HepG2 (cell line): Measurements from ENCODE around the gene MORN1. TPM values are rescaled to one million over a fixed set of nuclear protein-coding genes. Genes with fewer than 3 reads are reported as not detected.

Experiments
- IRX3 ChIP-seq: sonication (generic); formaldehyde crosslinking; IDR thresholded peaks from 2 replicates; pipeline ENCODE4 v1.8.1; 2023; ENCODE audit warnings: mild to moderate bottlenecking, low read depth, missing genetic modification reagents, borderline replicate concordance
- ISL2 ChIP-seq: sonication (generic); formaldehyde crosslinking; IDR thresholded peaks from 2 replicates; pipeline ENCODE4 v1.5.0; 2020; ENCODE audit warnings: missing genetic modification reagents
- SMC3 ChIP-seq: IDR thresholded peaks from 2 replicates; pipeline ENCODE4 v1.6.1; 2011; ENCODE audit warnings: low read length, improper control_type of control experiment
- WIZ ChIP-seq: sonication (generic); formaldehyde crosslinking; IDR thresholded peaks from 2 replicates; pipeline ENCODE4 v1.5.1; 2020; ENCODE audit warnings: mild to moderate bottlenecking, missing genetic modification reagents
- ZNF234 ChIP-seq: sonication (generic); formaldehyde crosslinking; conservative IDR thresholded peaks from 2 replicates; pipeline ENCODE4 v1.5.1; 2020; ENCODE audit warnings: mild to moderate bottlenecking, missing genetic modification reagents
- ZNF318 ChIP-seq: sonication (generic); formaldehyde crosslinking; IDR thresholded peaks from 2 replicates; pipeline ENCODE4 v1.4.0; 2020; ENCODE audit warnings: mild to moderate bottlenecking, missing genetic modification reagents
- polyA plus RNA-seq, 8 experiments: library from polyadenylated mRNA; depleted of rRNA in 3 of 8; stranded (reverse) in 7 of 8; unstranded in 1 of 8; fragments of >200 nt; fragmentation: Illumina TruSeq in 4 of 8; extraction: Trizol in 4 of 8; gene quantifications; 2 replicates each; pipeline versions ENCODE4 v1.2.1 to v1.2.3, GENCODE V29; 2011 to 2016; ENCODE audit warnings: low read depth in 4 of 8, missing spikeins in 1 of 8, mixed read lengths in 1 of 8; ENCODE audit not compliant: insufficient read depth in 1 of 8
- total RNA-seq, 5 experiments: library from RNA; depleted of rRNA; stranded (reverse); fragments of >200 nt; fragmentation: Illumina TruSeq; extraction: Trizol; gene quantifications; 2 replicates each; pipeline ENCODE4 v1.2.3, GENCODE V29; 2016; ENCODE audit warnings: low read depth in 1 of 5

The MORN1 gene
- total and polyA plus RNA-seq, 2 of the 13 experiments (the other 11 are each of a cell fraction or from before 2014, with no cell fraction given), result 3.1 to 6.5 TPM

GRCh38 chr1:2395245-2395644, 3.9 kb upstream of the MORN1 start (continued):
- TF ChIP-seq ZNF318 (CRISPR knock-in tag), result no peak
- no peak for TF ChIP-seq WIZ
- no peak for TF ChIP-seq ISL2 (CRISPR knock-in tag)
- no peak for TF ChIP-seq IRX3 (CRISPR knock-in tag)
- TF ChIP-seq ZNF234 (CRISPR knock-in tag), result no peak
- TF ChIP-seq SMC3, result no peak
